ENCODE results near the gene IMPG2.

IMPG2 gene

DNA sequence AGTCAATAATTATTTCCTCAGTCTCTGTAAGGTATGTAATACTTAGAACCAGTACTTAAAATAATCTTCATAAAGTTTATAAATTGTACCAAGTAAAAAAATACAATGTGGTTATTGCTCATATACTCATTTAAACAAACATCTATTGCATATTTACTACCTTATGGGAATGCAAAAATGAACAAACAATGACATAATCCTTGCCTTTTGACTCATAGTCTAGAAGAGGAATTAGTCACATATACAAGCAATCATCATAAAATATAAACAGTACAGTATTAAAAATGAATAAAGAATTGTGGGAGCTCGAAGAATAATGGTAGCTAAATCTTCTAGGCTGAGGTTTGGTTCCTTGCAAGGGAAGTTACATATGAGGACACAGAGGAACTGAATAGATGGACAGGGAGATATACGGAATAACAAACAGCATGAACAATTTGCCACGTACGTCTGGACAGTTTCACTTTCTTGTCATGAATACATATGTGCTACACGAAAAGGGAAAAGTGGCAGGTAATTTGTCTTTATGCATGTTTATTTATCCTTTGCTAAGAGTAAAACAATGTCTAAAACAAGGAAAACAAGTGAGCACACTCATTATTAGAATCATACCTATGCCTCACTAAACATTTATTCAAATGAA, 17.2 kb downstream of the IMPG2 start:
- TF ChIP-seq, protein P1, sequence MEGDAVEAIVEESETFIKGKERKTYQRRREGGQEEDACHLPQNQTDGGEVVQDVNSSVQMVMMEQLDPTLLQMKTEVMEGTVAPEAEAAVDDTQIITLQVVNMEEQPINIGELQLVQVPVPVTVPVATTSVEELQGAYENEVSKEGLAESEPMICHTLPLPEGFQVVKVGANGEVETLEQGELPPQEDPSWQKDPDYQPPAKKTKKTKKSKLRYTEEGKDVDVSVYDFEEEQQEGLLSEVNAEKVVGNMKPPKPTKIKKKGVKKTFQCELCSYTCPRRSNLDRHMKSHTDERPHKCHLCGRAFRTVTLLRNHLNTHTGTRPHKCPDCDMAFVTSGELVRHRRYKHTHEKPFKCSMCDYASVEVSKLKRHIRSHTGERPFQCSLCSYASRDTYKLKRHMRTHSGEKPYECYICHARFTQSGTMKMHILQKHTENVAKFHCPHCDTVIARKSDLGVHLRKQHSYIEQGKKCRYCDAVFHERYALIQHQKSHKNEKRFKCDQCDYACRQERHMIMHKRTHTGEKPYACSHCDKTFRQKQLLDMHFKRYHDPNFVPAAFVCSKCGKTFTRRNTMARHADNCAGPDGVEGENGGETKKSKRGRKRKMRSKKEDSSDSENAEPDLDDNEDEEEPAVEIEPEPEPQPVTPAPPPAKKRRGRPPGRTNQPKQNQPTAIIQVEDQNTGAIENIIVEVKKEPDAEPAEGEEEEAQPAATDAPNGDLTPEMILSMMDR (IDR thresholded peaks at IDR 0.05; ENCODE audit: low read depth, low read length) = no peak
- peak; percentile 20 for DNase-seq (ENCODE audit: low read depth, low spot score)
- no peak overlapping the region for H3K4me3 ChIP-seq (ENCODE audit: low read depth, low read length)
- in situ Hi-C loops (cut with HindIII; ENCODE audit: low sequenced_read_pairs) = no loop called here

DNA sequence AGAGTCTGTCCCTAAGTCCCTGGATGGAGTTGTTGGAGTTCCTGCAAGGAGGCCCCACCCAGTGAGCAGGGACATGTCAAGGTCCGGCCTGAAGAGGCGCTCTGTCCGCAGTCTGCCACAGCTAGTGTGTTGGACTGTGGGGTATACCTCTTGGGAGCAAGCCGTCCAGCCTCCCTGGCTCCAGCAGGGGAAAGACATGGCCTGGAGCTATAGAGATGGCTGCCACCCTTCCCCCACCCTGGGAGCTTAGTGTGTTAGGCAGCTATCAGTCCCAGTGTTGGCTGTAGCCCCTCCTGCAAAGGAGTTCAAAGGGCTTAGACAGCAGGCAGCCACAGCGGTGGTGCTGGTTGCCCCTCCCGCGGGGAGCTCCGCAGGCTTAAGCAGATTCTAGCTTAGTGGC, 20.3 kb downstream of the IMPG2 start:
- no peak overlapping the region for H3K4me3 ChIP-seq (ENCODE audit: low read depth, low read length)
- no peak for DNase-seq (ENCODE audit: low read depth, low spot score)
- in situ Hi-C loops (cut with HindIII; ENCODE audit: low sequenced_read_pairs) = no loop called here
- TF ChIP-seq, protein P1 (IDR thresholded peaks at IDR 0.05; ENCODE audit: low read depth, low read length) = no peak

- TF ChIP-seq, protein P1 (IDR thresholded peaks at IDR 0.05; ENCODE audit: low read depth, low read length) = no peak
- DNase-seq (ENCODE audit: low read depth, low spot score) = peak; percentile 29
- no peak overlapping the region for H3K4me3 ChIP-seq (ENCODE audit: low read depth, low read length)
- in situ Hi-C loops (cut with HindIII; ENCODE audit: low sequenced_read_pairs) = no loop called here
These were observed 28.3 kb downstream of the IMPG2 start for GRCh38 chr3:101292027-101292426.

DNA sequence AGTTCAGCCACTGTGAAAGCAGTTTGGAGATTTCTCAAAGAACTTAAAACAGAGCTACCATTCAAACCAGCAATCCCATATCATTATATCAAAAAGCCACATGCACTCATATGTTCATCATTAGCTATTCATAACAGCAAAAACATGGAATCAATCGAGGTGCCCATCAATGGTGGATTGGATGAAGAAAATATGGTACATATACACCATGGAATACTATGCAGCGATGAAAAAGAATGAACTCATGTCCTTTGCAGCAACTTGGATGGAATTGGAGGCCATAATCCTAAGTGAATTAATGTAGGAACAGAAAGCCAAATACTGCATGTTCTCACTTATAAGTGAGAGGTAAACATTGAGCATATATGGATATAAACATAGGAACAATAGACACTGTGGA, 32.1 kb downstream of the IMPG2 start:
- TF ChIP-seq, protein P1 (IDR thresholded peaks at IDR 0.05; ENCODE audit: low read depth, low read length) = no peak
- H3K4me3 ChIP-seq (ENCODE audit: low read depth, low read length) = no peak overlapping the region
- in situ Hi-C loops (cut with HindIII; ENCODE audit: low sequenced_read_pairs) = no loop called here
- DNase-seq (ENCODE audit: low read depth, low spot score) = no peak

GRCh38 chr3:101284757-101285156, 35.6 kb downstream of the IMPG2 start:
- in situ Hi-C loops (cut with HindIII; ENCODE audit: low sequenced_read_pairs) = no loop called here
- TF ChIP-seq, protein P1 (IDR thresholded peaks at IDR 0.05; ENCODE audit: low read depth, low read length) = no peak
- H3K4me3 ChIP-seq (ENCODE audit: low read depth, low read length) = no peak overlapping the region
- DNase-seq (ENCODE audit: low read depth, low spot score) = no peak

DNA sequence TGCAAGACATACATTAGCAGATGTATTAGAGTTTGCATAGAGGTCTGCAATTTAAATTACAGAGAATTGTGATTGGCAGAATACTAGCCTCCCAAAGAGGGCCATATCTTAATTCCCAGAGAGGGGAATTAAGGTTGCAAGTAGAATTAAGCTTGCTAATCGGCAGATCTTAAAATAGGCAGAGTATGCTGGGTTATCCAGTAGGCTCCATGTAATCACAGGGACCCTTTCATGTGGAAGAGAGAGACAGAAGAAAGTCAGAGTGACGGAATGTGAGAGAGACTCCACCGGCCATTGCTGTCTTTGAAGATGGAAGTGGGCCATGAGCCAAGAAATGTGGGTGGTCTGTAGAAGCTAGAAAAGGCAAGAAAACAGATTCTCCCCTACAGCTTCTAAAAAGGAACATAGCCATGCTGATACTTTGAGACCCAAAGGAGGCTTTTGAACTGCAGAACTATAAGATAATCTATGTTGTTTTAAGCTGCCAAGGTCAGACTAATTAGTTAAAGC, 38.8 kb downstream of the IMPG2 start:
- H3K4me3 ChIP-seq (ENCODE audit: low read depth, low read length) = no peak overlapping the region
- in situ Hi-C loops (cut with HindIII; ENCODE audit: low sequenced_read_pairs) = no loop called here
- peak; percentile 14 for DNase-seq (ENCODE audit: low read depth, low spot score)
- TF ChIP-seq, protein P1 (IDR thresholded peaks at IDR 0.05; ENCODE audit: low read depth, low read length) = no peak

Measured in astrocyte of the spinal cord (primary cell).